H1 (cell line): ENCODE results near the gene GSK3B. TPM values are rescaled to one million over a fixed set of nuclear protein-coding genes. Genes with fewer than 3 reads are reported as not detected.

ENCODE experiments used
- CTCF ChIA-PET: fragments of 300-600 bp; sonication (Branson Sonifier 250); formaldehyde crosslinking; loops from one replicate; lab custom pipeline; 2021; ENCODE audit not compliant: partially characterized antibody; lab: Charles Lee
- POLR2A ChIA-PET: fragments of 300-600 bp; sonication (Branson Sonifier 250); formaldehyde crosslinking; loops from one replicate; lab custom pipeline; 2021; ENCODE audit warnings: inconsistent platforms; ENCODE audit not compliant: partially characterized antibody; lab: Charles Lee
- DNase-seq, 2 experiments: peaks; one replicate each; pipeline versions ENCODE4 v3.0.0 to v3.0.0-alpha.2; 2010 to 2022; ENCODE audit warnings: low spot score in 2 of 2, low read depth in 1 of 2, mixed read lengths in 1 of 2
- FAIRE-seq: peaks from 2 replicates; lab custom pipeline; 2011; peaks lifted over from hg19 to GRCh38; lab: Jason Lieb, UNC
- H2AFZ ChIP-seq: 2 replicates; pipeline ENCODE4 v1.8.1; 2012; ENCODE audit warnings: low read length, inconsistent platforms
- H2AK5ac ChIP-seq: 2 replicates; pipeline ENCODE4 v1.6.1; 2013; ENCODE audit warnings: low read depth, low read length
- H2BK120ac ChIP-seq: replicated peaks from 2 replicates; pipeline ENCODE3; 2013; ENCODE audit warnings: low read depth, low read length, inconsistent platforms
- H2BK12ac ChIP-seq: 2 replicates; pipeline ENCODE4 v1.6.1; 2013; ENCODE audit warnings: low read depth, low read length
- H2BK15ac ChIP-seq: 2 replicates; pipeline ENCODE4 v1.6.1; 2013; ENCODE audit warnings: low read length
- H2BK20ac ChIP-seq: 2 replicates; pipeline ENCODE4 v1.6.1; 2013; ENCODE audit warnings: low read length
- H2BK5ac ChIP-seq: 2 replicates; pipeline ENCODE4 v1.6.1; 2013; ENCODE audit warnings: low read depth, low read length
- H3K14ac ChIP-seq: 2 replicates; pipeline ENCODE4 v1.6.1; 2013; ENCODE audit warnings: inconsistent platforms; ENCODE audit not compliant: insufficient read length
- H3K18ac ChIP-seq: 2 replicates; pipeline ENCODE4 v1.6.1; 2013; ENCODE audit warnings: low read length; ENCODE audit errors: extremely low read depth
- H3K23ac ChIP-seq: 2 replicates; pipeline ENCODE4 v1.6.1; 2013; ENCODE audit warnings: inconsistent platforms; ENCODE audit not compliant: insufficient read length
- H3K23me2 ChIP-seq: 2 replicates; pipeline ENCODE4 v1.6.1; 2013; ENCODE audit warnings: low read depth, low read length
- H3K27ac ChIP-seq: 2 replicates; pipeline ENCODE4 v1.6.1; 2011; ENCODE audit warnings: low read depth, low read length, inconsistent platforms
- H3K27me3 ChIP-seq, 4 experiments: replicated peaks in 1 of 4; 1 replicate in 1 of 4; 2 replicates in 3 of 4; pipeline versions ENCODE4 v1.6.1 to v1.8.1; 2011 to 2013; ENCODE audit warnings: low read length in 3 of 4, mild to moderate bottlenecking in 3 of 4, inconsistent platforms in 2 of 4, mixed read lengths in 2 of 4, moderate library complexity in 1 of 4; ENCODE audit not compliant: control insufficient read depth in 3 of 4, insufficient read depth in 3 of 4; ENCODE audit errors: extremely low read depth in 1 of 4
- H3K36me3 ChIP-seq, 4 experiments: 2 replicates each; pipeline versions ENCODE4 v1.6.1 to v1.8.1; 2011 to 2013; ENCODE audit warnings: mild to moderate bottlenecking in 4 of 4, low read length in 3 of 4, moderate library complexity in 2 of 4, control low read depth in 1 of 4, inconsistent platforms in 1 of 4; ENCODE audit not compliant: insufficient read depth in 4 of 4, control insufficient read depth in 2 of 4
- H3K4ac ChIP-seq: replicated peaks from 2 replicates; pipeline ENCODE3; 2013; ENCODE audit warnings: low read length, low read depth, mixed read lengths, inconsistent platforms; ENCODE audit not compliant: insufficient read length
- H3K4me1 ChIP-seq, 4 experiments: replicated peaks in 1 of 4; 1 replicate in 1 of 4; 2 replicates in 3 of 4; pipeline versions ENCODE4 v1.6.1 to v1.8.1; 2011 to 2013; ENCODE audit warnings: low read length in 3 of 4, inconsistent platforms in 2 of 4, mixed read lengths in 1 of 4; ENCODE audit not compliant: insufficient read depth in 4 of 4, control insufficient read depth in 3 of 4
- H3K4me2 ChIP-seq, 2 experiments: 2 replicates each; pipeline versions ENCODE4 v1.6.1 to v1.8.1; 2011 to 2013; ENCODE audit warnings: low read depth in 2 of 2, low read length in 2 of 2, control low read depth in 1 of 2, inconsistent platforms in 1 of 2, mild to moderate bottlenecking in 1 of 2; ENCODE audit not compliant: insufficient read depth in 1 of 2
- H3K4me3 ChIP-seq, 4 experiments: fragments of 200-600, 300-600 bp in 1 of 4; sonication (generic), shearing (Covaris generic), sonication (Bioruptor Twin) in 1 of 4; 2 replicates each; pipeline versions ENCODE4 v1.5.1 to v1.8.1; 2011 to 2016; ENCODE audit warnings: low read length in 4 of 4, low read depth in 3 of 4, control low read depth in 2 of 4, inconsistent platforms in 2 of 4, mild to moderate bottlenecking in 2 of 4, mixed read lengths in 1 of 4, moderate library complexity in 1 of 4; ENCODE audit not compliant: insufficient read depth in 2 of 4; ENCODE audit errors: extremely low read depth in 1 of 4
- H3K56ac ChIP-seq: replicated peaks from 2 replicates; pipeline ENCODE3; 2013; ENCODE audit warnings: low read depth, mild to moderate bottlenecking, mixed read lengths, low read length, inconsistent platforms; ENCODE audit not compliant: insufficient read length
- H3K79me1 ChIP-seq: 2 replicates; pipeline ENCODE4 v1.6.1; 2013; ENCODE audit warnings: low read depth, low read length, control low read depth
- H3K79me2 ChIP-seq, 2 experiments: 2 replicates each; pipeline versions ENCODE4 v1.6.1 to v1.8.1; 2012 to 2013; ENCODE audit warnings: low read length in 2 of 2, mild to moderate bottlenecking in 2 of 2, inconsistent platforms in 1 of 2; ENCODE audit not compliant: insufficient read depth in 2 of 2, control insufficient read depth in 1 of 2
- H3K9ac ChIP-seq, 4 experiments: replicated peaks in 1 of 4; 1 replicate in 1 of 4; 2 replicates in 3 of 4; pipeline versions ENCODE4 v1.6.1 to v1.8.1; 2011 to 2013; ENCODE audit warnings: low read depth in 3 of 4, low read length in 3 of 4, control low read depth in 2 of 4, mild to moderate bottlenecking in 2 of 4, moderate library complexity in 2 of 4, inconsistent platforms in 1 of 4; ENCODE audit errors: extremely low read depth in 1 of 4
- H3K9me3 ChIP-seq, 2 experiments: 2 replicates each; pipeline versions ENCODE4 v1.6.1 to v1.8.1; 2012 to 2013; ENCODE audit warnings: mild to moderate bottlenecking in 2 of 2, moderate library complexity in 2 of 2, control low read depth in 1 of 2, inconsistent platforms in 1 of 2, low read depth in 1 of 2, low read length in 1 of 2, mixed read lengths in 1 of 2; ENCODE audit not compliant: insufficient read depth in 2 of 2
- H4K20me1 ChIP-seq, 2 experiments: replicated peaks in 1 of 2; 2 replicates each; pipeline versions ENCODE3 to v1.8.1; 2011 to 2013; ENCODE audit warnings: inconsistent platforms in 2 of 2, low read length in 2 of 2, mild to moderate bottlenecking in 1 of 2; ENCODE audit not compliant: insufficient read depth in 2 of 2, control insufficient read depth in 1 of 2
- H4K5ac ChIP-seq: 2 replicates; pipeline ENCODE4 v1.6.1; 2013; ENCODE audit warnings: low read length, low read depth, mixed read lengths, inconsistent platforms; ENCODE audit not compliant: insufficient read length
- H4K8ac ChIP-seq: 2 replicates; pipeline ENCODE4 v1.8.0; 2013; ENCODE audit warnings: mild to moderate bottlenecking, moderate library complexity, low read length, inconsistent platforms; ENCODE audit not compliant: insufficient read depth; ENCODE audit errors: extremely low read depth
- H4K91ac ChIP-seq: replicated peaks from 2 replicates; pipeline ENCODE3; 2013; ENCODE audit warnings: low read length, mixed read lengths, inconsistent platforms; ENCODE audit not compliant: insufficient read length
- BRCA1 ChIP-seq: IDR thresholded peaks from 2 replicates; pipeline ENCODE4 v1.6.1; 2012; ENCODE audit warnings: low read depth, low read length, improper control_type of control experiment
- CTCF ChIP-seq, 3 experiments: IDR thresholded peaks; 1 replicate in 2 of 3; 2 replicates in 1 of 3; pipeline versions ENCODE4 v1.5.1 to v1.6.1; 2011; ENCODE audit warnings: low read length in 3 of 3, mild to moderate bottlenecking in 3 of 3, inconsistent platforms in 2 of 3, low read depth in 1 of 3, moderate library complexity in 1 of 3; ENCODE audit not compliant: insufficient read depth in 1 of 3; ENCODE audit errors: control extremely low read depth in 1 of 3
- RFX5 ChIP-seq: IDR thresholded peaks from 2 replicates; pipeline ENCODE4 v1.6.1; 2011; ENCODE audit warnings: low read depth, low read length, improper control_type of control experiment, borderline replicate concordance
- WGBS, 2 experiments: shearing (Covaris generic) in 1 of 2; methylation state at CpG; one replicate each; pipeline versions ENCODE4 v1.1.6 to v1.1.7; 2013 to 2015; ENCODE audit warnings: low lambda C conversion rate in 2 of 2, mixed read lengths in 2 of 2, inconsistent platforms in 1 of 2, low coverage in 1 of 2, missing lambda C conversion rate in 1 of 2; ENCODE audit not compliant: insufficient replicate concordance in 2 of 2, insufficient coverage in 1 of 2, insufficient read length in 1 of 2; ENCODE audit errors: extremely low coverage in 1 of 2, missing lambda C conversion rate in 1 of 2; 5-methylcytosine and 5-hydroxymethylcytosine counted together
- polyA plus RNA-seq, 7 experiments: library from polyadenylated mRNA; depleted of rRNA in 3 of 7; stranded (reverse) in 5 of 7; unstranded in 2 of 7; fragments of >200 nt in 5 of 7; fragments of 200-250 nt in 2 of 7; gene quantifications; 1 replicate in 5 of 7; 2 replicates in 1 of 7; 4 replicates in 1 of 7; pipeline versions ENCODE4 v1.2.1 to v1.2.3, GENCODE V29; 2011 to 2013; ENCODE audit warnings: missing spikeins in 2 of 7, mixed read lengths in 2 of 7
- total RNA-seq: library from RNA; stranded (reverse); fragmentation: NEBNext Ultra II Directional; extraction: Animal tissue kit (Norgen Biotek cat#: 25700); gene quantifications from 2 replicates; pipeline ENCODE4 v1.2.1, GENCODE V29; 2021

The GSK3B gene
- total and polyA plus RNA-seq, 2 of the 8 experiments (the other 6 are each of a cell fraction or from before 2014, with no cell fraction given), result 24.2 to 50.7 TPM

DNA sequence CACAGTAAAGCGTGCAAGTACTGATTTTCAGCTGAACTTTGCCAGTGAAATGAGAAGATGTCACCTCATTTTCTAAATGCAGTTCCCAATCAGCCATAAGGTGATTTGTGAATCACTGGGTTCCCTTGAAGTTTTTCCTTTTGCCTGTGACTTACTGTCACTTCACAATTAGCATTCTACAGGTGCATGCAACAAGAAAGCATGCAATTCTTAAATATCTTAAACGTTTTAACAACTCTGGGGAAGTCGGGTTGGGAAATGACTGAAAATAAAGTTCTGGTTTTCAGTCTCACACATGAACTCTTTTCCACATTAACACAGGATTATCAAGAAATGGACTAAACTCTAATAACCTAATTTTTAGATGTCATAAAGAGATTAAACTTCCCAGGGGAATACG lies 5.2 kb downstream of the GSK3B start:
- no peak overlapping the region for H3K14ac ChIP-seq
- H3K56ac ChIP-seq, result no peak overlapping the region
- POLR2A ChIA-PET, result no interaction called here
- no peak overlapping the region for H2AFZ ChIP-seq
- no peak overlapping the region for H4K5ac ChIP-seq
- no peak overlapping the region for H4K91ac ChIP-seq
- H2BK120ac ChIP-seq, result no peak overlapping the region
- TF ChIP-seq RFX5 (no peak), CTCF (IDR thresholded peaks at IDR 0.05; ENCODE audit: control extremely low read depth in 1 of 3, insufficient read depth in 1 of 3, low read depth in 1 of 3, low read length in 3 of 3) (no peak), BRCA1 (no peak)
- H3K23ac ChIP-seq, result no peak overlapping the region
- no peak overlapping the region for H2AK5ac ChIP-seq
- no peak overlapping the region for H3K4ac ChIP-seq
- CTCF ChIA-PET, result interaction anchor here (0.8 to 1.3 kb wide), 2 partner anchors 44 to 58 kb away, joined by 3 to 4 read pairs; no protein-coding TSS in a partner anchor
- H3K18ac ChIP-seq, result no peak overlapping the region
- DNase-seq, result no peak
- H3K9ac ChIP-seq, result no peak overlapping the region
- no peaks in the 10 kb centered on the region for H3K27me3 ChIP-seq
- no peak overlapping the region for H4K8ac ChIP-seq
- no peaks in the 10 kb centered on the region; the same call in 1 of the 2 replicates for H3K79me1 ChIP-seq
- H3K4me3 ChIP-seq, result no peak overlapping the region
- H3K36me3 ChIP-seq, result no peaks in the 10 kb centered on the region
- H2BK20ac ChIP-seq, result no peak overlapping the region
- no peak overlapping the region for H2BK15ac ChIP-seq
- FAIRE-seq, result no peak
- H3K27ac ChIP-seq, result no peak overlapping the region
- peaks cover 45 to 96% of the 10 kb centered on the region in 2 experiments for H3K79me2 ChIP-seq
- H3K4me1 ChIP-seq, result peaks cover 0 to 6% (median 2%) of the 10 kb centered on the region in 4 experiments; a peak in 5 of 7 replicates
- H2BK12ac ChIP-seq, result no peak overlapping the region
- H3K9me3 ChIP-seq, result no peaks in the 10 kb centered on the region; a peak in 1 of 4 replicates
- H4K20me1 ChIP-seq, result peaks cover 11% of the 10 kb centered on the region in 2 experiments
- 88% methylated on average over 4 of the region's 4 CpGs; no CpG with 5 or more reads in 1 of the 2 experiments for WGBS, 2 experiments
- no peak overlapping the region for H2BK5ac ChIP-seq
- 0 out of 4 replicates have a peak overlapping the region, but pooled peaks of 1 of the 2 experiments have one; percentile 8 for H3K4me2 ChIP-seq
- H3K23me2 ChIP-seq, result peaks cover 3% of the 10 kb centered on the region; the same call in 1 of the 2 replicates
